GM19328 (cell line): ENCODE results near the gene TBCD.

Experiments used
- ATAC-seq: cut with Tn5 transposase; IDR thresholded peaks from one replicate; pipeline ENCODE4 v1.9.1; 2021; ENCODE audit warnings: mild to moderate bottlenecking, moderate library complexity; ENCODE audit not compliant: unreplicated experiment

The TBCD gene

DNA sequence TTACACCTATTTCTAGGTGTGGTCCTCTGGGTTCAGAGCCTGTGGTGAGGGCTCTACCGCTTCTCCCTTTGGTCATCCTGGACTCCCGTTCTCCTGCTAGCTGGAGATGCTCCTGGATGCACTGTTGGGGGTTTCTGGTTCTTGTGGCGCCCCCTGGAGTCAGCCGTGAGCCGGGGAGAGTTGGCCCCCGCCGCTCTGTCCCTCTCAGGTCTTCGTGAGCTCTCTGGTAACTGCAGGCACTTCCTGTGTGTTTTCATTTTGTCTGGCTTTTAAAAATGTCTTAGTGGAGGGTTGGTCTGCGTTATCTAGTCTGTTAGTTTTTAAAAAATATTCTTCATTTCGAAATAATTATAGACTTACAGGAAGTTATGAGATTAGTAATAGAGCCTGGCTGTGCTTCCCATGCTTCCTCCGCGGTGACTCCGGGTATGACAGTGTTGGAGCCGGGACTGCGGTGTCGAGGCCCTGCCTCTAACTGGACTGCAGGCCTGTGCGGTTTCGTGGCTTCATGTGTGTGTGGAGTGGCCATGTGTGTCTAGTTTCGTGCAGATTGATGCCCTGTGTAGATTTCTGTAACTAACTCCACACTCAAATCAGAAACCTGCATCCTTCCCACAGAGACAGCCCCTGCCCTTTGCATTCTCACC, 166.0 kb downstream of the TBCD start:
- no peak for ATAC-seq

DNA sequence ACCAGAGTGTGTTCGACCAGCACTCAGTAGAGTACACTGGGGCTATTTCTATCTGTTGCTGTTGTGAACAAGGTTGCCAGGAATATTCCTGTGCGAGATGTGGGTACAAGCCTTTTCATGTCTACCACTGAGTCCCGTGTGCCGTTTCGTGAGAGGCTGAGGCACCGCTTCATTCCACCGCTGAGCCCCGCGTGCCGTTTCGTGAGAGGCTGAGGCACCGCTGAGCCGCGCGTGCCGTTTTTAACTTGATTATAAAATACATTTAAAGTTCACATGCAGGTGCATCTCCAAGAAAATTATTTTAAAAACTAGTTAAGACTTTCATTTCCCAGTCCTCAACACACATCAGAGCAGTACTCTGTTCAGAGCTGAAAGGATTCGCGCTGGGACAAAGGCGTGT, 166.6 kb downstream of the TBCD start:
- ATAC-seq: no peak

DNA sequence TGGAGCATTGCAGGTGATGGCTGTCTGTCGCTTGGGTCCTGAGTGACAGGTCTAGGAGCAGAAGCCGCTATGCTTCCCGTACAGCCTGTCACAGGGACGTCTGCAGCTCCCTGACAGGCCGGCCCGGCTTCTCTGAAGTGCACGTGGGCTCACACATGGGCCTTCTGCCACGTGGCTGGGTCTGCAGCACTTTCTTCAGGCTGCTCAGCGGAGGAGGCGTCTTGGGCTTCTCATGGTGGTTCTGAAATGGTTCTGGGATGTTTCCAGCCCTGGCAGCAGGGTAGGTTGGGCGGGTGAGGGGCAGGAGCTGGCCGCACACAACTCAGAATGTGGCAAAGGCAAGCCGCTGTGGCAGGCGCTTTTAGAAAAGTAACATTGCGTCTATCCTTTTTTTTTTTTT, 168.3 kb downstream of the TBCD start:
- ATAC-seq: no peak

DNA sequence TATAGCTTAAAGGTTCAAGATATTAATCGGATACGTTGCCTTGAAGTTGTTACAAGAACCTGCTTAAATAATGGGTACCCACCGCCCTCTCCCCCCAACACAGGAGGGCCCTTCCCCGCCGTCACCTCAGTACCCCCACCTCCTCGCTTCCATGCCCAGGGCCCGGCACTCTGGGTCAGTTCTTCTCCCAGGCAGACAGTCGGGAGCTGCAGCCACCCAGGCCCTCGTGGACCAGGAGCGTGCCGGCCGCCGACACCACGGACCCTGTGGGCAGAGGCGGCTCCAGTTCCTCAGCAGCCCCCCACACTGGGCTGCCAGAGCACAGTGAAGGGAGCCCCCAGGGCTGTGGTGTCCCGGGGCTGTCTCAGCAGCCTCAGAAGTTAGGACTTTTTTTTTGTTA, 168.8 kb downstream of the TBCD start:
- ATAC-seq: no peak

DNA sequence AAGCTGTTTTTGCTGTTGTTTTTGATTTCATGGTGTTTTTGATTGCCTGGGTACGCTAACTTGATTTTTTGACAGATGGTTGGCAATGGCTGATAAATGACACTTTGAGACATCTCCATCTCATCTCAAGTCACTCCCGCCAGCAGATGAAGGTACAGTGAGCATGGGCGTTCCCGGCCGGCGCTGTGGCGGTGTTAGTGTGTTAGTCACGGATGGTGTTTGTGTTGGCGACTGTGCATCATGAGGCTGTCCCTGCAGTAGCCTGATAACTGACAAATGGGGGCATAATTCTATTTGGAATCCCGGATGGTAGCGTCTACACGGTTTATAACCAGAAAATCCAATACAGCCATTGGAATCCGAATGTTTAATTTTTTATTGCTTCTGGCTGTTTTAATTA, 169.6 kb downstream of the TBCD start:
- no peak for ATAC-seq

DNA sequence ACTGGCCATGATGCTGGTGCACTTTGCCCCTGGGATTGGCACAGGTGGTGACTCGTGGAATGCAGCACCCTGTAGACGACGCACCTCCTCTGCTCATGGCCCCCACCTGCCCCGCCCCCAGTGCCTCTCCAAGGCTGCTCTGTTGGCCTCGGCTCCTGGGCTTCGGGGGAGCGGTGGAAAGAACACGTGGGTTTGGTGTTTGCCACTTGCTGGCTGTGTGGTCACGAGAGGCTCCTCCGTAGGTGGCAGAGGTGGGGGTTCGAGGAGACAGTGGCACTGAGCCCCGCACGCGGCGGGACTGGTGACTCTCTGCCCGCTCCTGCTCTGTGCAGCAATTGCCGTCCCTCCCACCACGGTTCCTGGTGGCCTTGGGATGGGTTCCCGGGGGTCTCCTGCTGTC, 170.8 kb downstream of the TBCD start:
- no peak for ATAC-seq

DNA sequence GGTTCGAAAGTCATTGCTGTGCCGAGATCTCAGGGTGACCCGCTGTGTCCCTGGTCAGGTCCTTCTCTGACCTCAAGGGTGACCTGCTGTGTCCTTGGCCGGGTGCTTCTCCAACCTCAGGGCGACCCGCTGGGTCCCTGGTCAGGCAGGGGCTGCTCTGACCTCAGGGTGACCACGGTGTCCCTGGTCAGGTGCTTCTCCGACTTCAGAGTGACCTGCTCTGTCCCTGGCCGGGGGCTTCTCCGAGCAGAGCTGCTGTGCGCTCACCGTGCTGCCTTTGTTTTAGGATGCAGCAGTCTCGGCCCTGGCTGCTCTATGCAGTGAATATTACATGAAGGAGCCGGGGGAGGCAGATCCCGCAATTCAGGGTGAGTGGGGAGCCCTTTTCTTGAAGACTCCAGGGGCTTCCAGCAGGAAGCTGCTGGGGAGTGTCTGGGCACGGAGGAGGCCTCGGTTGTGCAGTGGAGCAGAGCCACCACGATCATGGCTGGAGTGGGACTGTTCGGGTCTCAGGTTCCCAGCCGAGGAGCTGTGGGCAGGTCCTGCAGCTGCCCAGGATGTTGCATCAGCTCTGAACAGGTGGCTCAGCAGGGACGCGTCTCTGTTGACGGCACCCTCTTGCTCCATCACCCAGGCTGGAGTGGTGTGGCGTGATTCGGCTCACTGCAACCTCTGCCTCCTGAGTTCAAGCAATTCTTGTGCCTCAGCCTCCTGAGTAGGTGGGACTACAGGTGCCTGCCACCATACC, 171.7 kb downstream of the TBCD start:
- no peak for ATAC-seq

DNA sequence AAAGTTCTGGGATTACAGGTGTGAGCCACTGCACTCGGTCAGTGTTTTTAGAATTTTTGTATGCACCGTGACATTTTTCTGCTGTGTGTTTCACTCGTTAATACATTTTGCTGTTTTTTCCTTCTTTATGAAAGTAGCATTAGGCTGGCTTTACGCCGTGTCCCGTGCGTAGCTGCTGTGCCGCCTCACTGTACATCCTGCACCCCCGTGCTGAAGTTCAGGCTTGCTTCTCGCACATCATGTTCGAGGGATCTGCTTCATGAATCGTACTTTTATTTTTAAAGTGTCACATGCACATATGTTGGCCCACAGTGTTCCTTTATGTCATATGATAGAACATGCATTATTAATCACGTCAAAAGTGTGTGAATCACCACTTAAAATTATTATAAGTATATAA, 172.3 kb downstream of the TBCD start:
- no peak for ATAC-seq

DNA sequence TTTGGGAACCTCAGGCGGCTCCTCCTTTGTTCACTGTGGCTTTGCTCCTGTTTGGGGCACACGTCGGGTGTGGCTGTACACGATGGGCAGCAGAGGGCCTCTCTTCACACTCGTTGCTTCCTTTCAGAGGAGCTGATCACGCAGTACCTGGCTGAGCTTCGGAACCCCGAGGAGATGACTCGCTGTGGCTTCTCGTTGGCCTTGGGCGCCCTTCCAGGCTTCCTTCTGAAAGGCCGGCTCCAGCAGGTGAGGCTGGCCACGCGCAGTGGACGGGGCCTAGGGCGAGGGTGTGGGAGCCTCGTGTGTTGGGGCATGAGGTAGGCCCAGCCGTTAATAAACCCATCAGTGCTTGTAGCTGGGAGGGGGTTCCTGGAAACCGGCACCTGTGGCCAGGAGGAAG, 172.9 kb downstream of the TBCD start:
- no peak for ATAC-seq

DNA sequence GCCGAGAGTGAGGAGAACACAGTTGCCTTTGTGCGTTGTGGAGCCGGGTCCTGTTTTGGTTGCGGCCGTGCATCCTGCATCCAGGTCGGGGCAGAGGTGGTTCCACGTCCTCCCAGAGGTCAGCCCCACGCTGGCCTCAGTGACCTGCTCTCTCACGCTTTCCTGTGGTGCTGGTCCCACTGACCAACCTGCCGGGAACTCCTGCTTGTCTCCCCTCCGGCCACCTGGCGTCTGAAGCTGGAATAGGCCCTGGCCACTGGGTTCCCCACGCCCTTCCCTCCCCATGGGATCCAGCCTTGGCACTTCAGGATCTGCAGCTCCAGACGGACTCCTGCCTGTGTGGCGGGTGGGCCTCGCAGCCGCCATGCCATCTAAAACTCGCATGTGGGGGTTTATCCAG, 173.5 kb downstream of the TBCD start:
- ATAC-seq: no peak

DNA sequence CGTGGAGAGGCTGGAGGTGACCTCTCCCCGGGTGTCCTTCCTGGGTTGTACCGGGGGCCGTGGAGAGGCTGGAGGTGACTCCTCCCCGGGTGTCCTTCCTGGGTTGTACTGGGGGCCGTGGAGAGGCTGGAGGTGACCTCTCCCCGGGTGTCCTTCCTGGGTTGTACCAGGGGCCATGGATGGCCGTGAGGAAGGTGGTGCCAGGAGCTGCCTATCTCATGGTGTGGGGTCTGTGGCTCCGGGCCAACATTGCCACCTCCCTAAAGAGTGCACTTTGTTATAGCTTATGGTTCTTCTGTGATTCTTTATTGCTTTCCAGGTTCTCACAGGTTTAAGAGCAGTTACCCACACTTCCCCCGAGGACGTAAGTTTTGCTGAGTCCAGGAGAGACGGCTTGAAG, 174.2 kb downstream of the TBCD start:
- no peak for ATAC-seq

DNA sequence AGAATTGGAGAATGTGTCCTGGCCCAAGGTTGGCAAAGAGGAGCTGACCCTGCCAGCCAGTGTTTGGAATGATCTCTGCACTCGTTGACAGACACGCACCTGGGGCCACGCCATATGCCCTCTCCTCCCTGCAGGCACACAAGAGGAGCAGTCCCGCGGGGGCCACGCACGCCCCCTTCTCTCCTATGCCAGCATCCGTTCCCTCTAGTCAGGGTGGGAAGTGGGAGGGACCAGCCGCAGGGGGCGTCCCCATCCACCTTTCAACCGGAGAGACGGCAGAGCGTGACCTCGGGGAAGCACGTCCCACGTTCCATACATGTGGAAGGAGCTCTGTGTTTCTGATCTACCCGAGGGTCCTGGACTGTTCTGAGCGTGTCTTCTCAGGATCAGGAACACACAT, 174.9 kb downstream of the TBCD start:
- ATAC-seq: no peak

DNA sequence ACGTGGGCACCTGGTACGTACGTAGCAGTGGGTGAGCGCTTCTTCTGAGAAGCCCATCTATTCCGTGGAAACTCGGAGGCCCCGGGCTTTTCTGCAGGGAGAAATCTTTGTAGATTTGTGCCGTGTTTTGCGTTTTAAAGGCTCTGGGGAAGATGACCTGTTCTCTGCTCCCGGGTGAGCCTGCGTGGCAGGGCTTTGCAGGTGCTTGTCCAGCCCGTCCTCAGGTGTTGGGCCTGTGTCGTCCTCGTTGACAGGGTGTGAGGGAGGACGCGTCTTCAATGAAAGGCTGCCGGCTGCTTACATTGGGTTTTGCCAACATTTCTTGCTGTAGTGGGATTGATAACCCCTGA, 175.4 kb downstream of the TBCD start:
- no peak for ATAC-seq

DNA sequence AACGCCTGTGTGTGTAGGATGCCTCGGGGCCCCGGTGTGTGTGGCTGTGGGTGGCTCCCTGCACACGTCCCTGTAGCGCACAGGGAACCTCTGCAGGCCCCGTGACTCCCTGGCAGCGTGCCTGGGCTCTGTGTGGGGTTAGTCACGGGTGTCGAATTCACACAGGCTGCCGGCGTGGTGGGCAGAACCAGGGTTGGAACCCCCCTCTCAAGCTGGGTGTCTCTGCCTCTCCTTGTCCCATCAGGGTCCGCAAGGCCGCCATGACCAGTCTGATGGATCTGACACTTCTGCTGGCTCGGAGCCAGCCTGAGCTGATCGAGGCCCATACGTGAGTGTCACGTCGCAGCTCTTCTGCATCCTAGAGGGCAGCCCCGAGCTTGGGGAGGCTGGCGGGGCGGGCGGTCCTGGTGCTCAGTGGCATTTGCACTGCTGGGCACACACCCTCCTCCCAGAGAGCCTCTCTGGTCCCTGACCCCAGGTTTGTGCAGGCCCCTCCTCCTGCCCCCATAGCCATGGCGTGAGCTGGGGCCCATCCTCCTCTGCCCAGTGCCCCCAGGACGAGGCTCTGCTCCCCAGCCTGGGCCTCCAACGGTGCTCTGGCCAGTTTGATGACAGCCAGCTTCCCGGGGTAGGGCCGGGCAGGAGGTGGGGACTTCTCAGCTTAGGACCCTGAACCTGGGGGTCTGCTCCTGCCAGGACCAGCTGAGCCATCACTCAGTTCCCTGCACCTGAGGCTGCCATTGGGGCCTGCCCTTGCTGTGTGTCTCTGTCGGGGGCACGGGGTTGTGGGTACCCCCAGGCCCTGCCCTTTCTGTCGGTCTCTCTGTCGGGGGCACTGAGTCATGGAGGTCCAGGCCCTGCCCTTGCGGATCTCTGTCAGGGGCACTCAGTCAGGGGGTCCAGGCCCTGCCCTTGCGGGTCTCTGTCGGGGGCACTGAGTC, 176.1 kb downstream of the TBCD start:
- no peak for ATAC-seq

DNA sequence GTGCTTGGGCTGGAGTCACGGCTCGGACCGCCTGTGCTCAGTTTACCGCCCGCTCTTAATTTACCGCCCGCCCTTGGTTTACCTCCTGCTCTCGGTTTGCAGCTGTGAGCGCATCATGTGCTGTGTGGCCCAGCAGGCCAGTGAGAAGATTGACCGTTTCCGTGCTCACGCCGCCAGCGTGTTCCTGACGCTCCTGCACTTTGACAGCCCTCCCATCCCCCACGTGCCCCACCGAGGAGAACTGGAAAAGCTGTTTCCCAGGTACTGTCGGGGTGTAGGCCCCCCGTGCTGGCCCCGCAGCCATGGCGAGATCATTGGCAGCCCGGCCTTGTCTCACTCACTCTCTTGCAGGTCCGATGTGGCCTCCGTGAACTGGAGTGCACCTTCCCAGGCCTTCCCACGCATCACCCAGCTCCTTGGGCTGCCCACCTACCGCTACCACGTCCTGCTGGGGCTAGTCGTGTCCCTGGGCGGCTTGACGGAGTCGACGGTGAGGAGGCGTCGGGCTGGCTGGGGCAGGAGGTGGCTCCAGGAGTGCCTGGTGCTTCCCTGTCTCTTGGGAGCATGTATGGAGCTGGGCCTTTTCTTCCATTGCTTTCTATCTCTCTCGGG, 177.3 kb downstream of the TBCD start:
- no peak for ATAC-seq

DNA sequence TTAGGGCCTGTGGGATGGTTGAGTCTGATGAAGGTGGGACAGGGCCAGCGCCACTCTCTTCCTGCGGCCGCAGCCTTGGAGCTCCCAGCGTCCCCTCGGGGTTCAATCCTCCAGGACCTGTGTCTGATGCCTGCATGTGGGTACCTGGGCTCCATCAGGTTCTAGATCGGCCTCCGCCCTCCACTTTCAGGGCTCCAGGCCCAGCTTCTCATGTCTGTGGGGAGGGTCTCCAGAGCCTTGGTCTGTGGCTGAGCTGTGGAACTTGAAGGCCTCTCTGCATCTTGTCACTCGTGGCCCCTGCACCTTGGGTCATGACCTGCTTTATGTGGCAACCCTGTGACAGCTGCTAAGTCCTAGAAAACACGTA, 177.8 kb downstream of the TBCD start:
- no peak for ATAC-seq

DNA sequence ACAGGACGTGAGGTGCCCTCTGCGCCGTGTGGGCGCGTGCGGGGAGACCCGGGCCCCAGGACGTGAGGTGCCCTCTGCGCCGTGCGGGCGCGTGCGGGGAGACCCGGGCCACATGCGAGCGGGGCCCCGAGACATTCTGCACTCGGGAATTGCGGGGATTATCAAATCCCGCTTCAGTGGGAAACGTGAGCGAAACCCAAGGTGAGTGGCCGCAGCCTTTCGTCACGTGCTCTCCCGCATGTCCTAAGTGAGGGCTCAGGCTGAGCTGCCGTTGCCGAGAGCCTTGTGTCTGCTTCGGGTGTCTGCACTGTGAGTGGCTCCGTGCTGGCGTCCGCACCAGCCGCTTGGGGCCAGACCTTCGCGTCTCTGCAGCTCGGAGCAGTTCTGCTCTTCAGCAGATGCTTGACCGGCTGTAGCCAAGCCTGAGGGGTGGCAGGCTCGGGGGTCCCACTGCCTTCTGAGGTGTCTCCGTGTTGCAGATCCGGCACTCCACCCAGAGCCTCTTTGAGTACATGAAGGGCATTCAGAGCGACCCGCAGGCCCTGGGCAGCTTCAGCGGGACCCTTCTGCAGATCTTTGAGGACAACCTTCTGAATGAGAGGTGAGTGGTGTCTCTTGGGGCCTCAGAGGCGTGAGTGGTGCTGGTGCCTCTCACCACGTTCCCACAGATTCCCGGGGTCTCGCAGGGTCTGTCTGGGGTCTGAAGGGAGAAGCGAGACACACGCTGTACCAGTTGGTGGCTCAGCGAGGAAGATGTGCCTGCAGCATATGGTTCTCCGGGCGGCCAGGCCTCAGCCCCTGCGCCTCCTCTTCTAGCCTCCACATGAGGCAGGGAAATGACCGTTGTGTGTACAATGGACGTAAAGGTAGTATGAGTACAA, 178.4 kb downstream of the TBCD start:
- ATAC-seq: no peak

DNA sequence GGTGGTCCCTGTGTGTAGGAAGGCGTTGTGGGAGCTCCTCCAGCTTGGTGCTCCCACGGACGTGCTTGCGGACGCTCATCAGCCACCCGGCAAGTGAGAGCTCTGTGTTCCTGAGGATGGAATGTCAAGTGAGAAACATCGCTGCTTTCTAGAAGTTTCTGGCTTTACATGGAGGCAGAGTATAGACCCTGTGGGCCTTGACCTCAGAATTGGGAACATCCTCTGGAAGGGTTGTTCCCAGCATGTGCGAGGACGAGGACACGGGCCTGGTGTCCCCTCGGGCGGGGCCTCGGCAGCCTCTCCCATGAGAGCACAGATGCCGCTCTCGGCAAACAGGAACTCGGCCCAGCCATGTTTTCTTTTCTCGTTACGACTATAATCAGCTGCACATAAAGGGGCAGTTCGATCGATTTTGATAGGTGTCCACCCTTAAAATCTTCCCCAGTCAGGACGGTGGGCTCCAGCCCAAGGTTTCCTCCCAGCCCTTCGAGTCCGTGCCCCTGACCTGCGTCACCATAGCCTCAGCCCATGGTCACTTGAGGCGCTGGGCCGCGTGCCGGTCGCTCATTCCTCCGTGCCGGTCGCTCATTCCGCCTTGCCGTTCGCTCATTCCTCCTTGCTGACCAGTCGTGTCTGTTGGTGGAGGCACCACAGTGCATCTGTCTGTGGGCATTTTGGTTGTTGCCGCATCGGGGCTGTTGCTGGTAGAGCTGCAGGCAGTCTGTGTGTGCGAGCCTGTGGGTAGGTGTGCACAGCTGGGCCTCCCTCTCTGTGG, 179.2 kb downstream of the TBCD start:
- ATAC-seq: no peak

DNA sequence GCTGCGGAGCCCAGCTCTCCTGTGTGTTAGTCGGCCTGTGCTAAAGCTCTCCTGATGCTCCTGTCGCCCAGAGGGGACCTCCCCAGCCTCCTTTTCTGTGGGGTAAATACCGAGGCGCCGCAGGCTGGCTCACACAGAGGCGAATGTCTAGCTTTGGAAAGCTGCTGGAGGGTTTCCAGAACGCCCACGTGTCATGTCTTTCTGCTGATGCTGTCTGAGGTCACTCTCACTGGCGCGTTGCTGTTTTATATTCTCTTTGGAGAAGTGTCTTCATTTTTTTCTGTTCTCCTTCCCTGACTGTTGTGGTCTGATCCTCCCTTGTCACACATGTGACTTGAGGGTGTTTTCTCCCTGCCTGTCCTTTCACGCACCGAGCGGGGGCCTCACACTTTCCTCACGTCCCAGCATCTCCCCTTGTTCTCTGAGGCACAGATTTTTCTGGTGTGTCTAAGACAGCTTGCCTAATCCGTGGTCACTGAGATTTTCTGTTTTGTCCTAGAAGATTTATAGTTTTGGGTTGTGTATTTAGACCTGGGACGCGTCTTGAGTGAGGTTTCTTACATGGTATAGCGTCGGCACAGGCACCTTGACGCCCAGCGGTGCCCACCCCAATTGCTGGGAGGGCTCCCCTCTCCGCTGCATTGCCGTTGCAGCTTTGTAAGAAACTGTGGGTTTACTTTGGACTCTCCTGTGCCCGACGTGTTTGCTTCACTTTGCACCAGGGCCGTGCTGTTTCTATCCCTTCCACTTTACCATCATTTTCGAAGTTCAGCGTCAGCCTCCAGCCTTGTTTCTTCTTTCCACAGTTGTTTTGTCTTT, 180.0 kb downstream of the TBCD start:
- no peak for ATAC-seq
